HG03159 (cell line): ENCODE results near the gene PRR33.

Experiments used
- ATAC-seq: cut with Tn5 transposase; IDR thresholded peaks from one replicate; pipeline ENCODE4 v1.9.1; 2021; ENCODE audit warnings: mild to moderate bottlenecking, moderate library complexity; ENCODE audit not compliant: unreplicated experiment

Gene PRR33

DNA sequence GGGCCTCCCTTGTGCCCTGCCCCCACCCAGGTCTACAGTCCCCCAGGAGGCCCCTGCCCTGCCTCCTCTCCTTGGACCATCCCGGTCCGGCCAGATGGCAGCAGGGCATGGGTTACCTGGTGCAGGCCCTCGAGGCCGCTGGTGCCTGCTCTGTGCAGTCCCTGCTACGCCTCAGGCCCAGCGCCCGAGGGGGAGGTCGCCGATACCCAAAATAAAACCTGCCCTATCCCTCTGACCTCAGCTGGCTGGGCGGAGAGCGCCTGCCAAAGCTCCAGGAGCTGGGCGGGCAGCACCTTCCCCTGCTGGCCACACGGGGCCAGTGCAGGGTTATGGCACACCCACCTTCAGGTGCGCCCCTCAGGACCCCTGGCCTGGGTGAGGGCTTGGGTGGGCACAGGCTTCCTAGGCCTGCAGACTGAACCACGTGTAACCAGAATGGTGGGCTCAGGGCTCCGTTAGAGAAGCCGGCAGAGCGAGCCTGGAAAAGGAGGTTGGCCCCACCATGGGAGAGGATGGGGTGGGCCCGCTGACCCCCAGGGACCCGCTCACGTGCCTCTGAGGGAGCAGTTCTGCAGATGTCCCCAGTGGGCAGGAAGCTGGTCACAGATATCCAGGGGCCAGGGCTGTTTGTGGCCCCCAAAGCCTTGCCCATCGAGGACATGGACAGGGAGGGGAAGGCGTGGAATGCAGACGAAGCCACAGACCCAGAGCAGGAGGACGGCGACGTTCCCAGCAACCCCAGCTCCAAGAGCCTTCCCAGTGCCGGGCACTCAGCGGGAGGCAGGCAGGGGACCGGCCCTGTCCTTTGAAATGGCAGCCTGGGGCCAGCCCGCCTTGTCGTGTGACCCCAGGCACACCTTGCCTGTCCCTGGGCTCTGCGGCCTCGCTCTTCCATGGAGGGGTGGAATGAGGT lies 26.1 kb upstream of the PRR33 start:
- no peak for ATAC-seq

DNA sequence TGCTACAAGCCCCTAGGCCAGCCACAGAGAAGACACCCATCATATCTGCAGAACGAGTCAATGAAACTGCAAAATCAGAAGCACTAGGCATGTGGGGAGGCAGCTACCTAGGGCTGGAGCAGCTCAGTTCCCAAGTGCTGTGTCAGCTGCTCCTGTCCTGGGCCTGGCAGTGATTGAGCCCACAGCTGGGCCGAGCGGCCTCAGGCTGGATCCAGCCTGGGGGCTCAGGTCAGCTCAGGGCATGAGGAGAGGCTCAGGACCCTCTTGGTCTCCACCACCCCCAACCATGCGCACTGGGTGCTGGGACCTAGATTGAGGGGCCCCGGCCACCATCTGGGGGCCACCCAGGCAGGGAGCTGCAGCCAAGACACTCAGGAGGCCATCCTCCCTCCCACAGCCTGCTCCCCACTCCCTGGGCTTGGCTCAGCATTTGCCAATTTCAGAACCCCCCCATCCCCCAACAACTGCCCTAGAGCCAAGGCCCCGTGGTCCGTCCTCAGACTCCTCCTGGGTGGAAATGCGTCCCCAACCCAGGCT lies 25.4 kb upstream of the PRR33 start:
- no peak for ATAC-seq

DNA sequence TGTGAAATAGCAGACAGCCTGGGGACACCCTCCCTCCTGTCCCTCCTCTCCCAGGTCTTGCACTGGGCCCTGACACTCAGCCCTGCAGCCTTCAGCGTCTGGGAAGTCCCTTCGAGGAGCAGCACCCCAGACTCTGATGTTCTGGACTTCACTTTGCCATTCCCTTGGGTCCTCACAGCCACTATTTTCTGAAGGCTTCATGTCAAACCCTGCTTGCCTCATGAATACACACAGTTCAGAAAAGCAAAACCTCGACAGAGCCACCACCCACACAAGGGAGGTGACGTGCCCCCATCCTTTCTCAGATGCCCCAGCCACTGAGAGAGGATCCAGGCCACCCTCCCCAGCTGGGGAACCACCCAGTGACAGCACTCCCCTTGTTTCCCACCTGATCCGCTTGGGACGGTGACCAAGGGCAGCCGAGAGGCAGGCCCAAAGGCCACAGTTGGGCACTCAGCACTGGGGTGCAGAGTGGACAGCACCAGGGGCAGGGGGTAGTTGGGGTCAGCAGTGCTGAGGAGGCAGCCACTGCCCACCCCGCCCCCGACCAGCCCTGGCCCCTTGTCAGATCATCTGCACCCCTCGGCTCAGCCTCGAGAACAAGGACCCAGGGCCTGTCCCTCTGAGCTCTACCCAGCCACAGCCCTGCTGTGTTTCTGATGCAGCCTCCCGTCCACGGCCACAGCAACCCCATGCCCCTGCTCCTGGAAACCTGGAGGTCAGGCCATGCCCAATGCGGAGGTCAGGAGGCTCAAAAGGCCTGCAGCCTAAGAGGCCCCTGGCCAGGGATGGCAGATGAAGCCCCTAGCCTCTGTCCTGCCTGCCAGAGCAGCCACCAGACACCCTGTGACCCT lies 24.7 kb upstream of the PRR33 start:
- ATAC-seq, result no peak

DNA sequence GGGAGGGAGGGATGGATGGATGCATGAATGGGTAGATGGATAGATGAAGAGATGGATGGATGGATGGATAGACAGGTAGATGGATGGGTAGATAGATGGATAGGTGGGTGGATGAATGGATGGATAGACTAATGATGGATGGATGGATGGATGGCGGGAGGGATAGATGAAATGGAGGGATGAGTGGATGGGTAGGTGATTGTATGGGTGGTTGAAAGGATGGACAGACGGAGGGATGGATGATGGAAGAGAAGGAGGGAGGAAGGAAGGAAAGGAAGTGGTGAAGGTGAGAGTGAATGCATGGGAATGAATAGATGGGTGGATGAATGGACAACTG lies 24.1 kb upstream of the PRR33 start:
- ATAC-seq, result no peak

DNA sequence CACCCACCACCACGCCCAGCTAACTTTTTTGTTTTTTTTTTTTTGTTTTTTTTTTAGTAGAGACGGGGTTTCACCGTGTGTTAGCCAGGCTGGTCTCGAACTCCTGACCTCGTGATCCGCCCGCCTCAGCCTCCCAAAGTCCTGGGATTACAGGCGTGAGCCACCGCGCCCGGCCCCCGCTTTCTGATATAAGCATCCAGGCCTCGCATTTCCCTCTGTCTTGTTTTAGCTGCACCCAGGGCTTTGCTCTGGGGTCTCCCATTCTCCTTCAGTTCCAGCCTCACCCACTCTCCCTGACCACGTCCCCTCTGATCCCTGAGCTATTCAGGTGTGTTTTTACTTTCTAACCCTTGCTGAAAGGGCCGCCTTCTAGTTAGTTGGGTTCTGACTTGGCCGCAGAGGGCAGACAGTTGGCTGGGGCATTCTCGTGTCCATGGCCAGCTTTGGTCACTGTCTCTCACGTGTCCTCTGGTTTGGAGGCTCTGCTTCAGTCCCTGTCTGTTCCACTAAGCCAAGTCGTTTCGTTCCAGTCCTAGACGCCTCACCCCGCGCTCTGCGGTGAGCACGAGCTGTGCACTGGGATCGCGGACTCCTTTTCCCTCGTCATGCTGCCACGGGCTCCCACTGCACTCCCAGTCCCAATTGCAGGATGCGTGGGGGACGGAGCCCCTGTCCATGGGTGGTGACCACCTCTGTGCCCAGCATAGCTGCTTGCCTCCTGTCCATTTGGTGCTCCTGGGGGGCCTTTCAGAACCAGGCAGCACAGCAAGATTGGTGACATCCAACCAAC lies 21.8 kb upstream of the PRR33 start:
- ATAC-seq, result no peak

DNA sequence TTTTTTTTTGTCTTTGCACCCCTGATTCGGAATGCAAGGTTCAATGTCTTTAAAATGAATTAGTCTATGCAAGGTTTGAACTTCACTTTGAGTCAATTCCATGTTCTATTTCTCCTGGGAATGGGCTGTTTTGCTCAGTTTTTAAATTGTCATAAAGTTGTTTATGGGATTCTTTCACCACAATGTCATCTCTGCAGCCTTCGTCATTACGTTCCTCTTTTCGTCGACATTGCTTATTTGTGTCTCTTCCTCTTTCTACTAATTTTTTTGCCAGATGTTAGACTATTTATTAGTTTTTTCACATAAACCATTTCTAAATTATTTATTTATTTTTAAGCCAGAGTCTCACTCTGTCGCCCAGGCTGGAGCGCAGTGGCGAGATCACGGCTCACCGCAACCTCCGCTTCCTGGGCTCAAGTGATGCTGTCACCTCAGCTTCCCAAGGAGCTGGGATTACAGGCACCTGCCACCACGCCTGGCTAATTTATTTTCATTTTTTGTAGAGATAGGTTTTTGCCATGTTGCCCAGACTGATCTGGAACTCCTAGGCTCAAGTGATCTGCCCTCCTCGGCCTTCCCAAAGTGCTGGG lies 20.7 kb upstream of the PRR33 start:
- no peak for ATAC-seq

DNA sequence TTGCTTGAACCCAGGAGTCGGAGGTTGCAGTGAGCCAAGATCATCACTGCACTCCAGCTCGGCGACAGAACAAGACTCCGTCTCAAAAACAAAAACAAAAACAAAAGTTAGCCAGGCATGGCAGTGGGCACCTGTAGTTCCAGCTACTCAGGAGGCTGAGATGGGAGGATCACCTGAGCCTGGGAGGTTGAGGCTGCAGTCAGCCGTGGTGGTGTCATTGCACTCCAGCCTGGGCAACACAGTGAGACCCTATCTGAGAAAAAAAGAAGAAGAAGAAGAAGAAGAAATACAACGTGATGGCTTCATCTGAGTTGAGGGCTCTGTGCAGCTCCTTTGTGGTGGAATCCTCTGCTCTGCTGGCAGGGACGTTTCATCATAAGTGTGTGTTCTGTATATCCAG lies 17.8 kb upstream of the PRR33 start:
- no peak for ATAC-seq

DNA sequence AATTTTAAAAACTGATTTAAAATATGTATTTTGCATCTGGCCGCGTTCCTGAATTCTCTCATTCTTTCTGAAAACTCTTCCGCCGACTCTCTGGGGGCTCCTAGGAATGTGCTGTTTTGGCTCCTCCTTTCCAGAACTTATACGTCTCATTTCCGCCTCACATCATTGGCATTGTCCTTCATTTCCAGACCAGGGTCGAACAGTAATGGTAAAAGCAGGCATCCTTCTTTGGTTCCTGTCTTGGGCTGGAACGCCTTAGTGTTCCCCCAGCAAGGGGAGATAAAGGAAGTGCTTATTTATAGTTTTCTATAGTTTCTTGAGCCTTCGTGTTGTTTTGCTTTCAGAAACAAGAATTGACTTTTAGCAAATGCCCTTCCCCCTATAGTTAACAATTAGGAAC lies 16.9 kb upstream of the PRR33 start:
- ATAC-seq, result no peak

DNA sequence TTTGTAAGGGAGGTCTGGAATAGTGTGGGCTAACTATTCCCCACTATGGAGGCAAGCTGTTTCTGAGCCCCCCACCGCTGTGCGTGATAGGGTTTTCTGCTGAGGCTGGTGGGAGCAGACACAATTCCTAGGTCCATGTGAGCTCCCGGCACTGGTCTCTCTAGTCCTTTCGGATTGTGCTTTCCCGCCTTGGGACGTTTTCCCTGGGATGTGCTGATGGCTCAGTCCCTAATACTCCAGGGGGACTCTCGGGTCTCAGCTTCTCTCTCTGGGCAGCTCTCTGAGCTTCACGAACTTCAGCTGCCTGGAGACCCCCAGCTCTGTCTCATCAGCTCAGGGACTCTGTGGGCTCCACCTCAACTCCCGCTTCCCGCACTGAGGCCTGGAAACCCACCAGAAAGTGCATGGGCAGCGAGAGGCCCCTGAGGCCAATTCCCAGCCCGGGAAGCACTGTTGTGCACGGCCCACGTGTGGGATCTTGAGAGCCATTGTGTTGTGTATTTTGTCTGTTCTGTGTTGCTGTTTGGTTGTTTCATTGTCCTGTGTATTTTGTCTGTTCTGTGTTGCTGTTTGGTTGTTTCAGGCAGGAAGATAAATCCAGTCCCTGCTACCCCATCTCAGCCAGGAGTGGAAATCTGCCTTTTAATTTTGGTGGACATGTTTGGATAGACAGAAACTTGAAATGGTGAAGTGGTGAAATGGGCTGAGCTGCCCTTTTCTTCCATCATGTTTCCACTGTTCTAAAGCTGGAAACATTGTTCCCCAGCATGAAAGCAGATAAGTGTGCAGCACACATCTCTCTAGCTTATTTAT lies 15.1 kb upstream of the PRR33 start:
- no peak for ATAC-seq

DNA sequence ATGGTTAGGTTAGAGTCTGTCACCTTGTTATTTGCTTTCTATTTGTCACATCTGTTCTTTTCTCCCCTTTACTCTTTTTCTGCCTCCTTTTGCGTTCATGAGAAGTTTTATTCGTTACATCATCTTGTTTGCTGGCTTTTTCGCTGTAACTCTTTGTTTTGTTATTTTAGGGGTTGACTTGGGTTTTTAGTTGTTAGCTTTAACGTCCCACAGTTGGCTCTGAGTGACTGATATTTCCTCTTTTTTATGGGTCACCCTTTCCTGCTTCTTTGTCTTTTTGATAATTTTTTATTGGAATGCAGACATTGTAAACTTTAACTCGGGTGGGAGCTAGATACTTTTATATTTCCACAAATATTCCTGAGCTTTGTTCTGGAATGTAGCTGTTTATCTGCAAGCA lies 14.5 kb upstream of the PRR33 start:
- ATAC-seq, result no peak

DNA sequence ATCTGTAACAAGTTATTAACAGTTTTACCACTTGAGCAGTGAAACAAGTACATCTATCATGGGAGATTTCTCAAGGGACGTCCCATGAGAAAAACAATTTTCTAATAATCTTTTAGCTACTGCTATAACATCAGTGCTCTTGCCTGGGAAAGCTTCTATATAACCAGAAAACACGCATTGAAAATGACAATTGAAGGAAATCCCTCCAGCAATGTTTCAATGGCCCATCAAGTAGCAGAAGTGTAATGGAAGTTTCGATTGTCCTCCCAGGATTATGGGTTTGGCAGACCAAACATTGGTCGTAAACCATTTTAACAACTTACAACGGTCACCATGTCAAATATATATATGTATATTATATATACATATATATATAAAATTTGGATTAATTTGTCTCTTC lies 8.0 kb upstream of the PRR33 start:
- no peak for ATAC-seq

DNA sequence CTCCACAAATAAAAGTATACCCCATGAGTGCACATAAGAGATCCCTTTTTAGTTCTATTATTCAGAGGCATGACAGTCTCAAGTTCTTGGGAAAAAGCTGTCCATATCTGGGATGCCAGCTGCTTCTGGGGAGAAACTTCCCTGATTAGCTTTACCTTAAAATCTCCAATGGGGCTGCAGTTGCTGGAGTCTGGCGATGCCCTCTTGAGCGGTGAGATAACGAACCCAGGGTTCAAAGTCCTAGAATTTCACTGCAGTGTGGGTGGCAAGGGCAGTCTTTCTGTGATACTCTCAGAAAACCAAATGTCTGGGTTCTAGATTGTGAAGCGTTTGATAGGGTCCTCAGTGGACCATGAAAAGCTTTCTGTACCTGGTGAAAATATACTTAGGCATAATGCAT lies 7.4 kb upstream of the PRR33 start:
- no peak for ATAC-seq

DNA sequence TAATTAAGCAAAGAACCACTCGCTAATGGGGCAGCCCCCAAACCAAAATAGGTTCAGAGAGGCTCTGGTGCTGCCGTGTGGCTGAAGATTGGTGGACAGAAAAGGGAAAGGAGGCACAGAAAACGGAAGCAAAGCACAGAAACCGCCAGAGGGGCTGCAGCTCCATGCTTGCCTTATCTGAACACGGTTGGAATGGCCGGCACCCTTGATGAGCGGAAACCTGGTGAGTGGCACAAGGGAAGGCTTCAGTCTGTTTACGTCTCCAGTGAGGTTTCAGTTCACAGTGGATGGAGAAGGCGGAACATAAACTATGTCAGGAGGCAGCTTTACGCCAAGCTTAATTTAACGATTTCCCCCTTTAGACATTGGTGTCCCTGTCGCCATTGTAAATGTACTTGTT lies 5.2 kb upstream of the PRR33 start:
- ATAC-seq, result no peak

DNA sequence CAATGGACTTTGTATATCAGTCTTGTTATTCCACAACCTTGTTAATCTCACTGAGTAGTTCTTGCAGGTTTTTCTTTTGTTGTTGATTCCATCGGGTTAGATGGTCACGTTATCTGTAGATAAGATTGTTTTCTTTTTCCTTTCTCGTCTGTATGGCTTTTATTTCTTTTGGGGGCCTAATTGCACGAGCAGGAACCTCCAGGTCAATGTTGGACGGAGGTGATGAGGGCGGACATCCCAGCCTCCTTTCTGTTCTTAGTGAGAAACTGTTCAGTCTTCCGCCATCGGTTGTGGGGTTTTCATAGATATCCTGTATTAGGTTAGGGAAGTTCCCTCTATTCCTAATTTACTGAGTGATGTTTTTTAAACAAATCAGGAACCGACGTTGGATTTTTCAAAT lies 4.8 kb upstream of the PRR33 start:
- ATAC-seq, result no peak

DNA sequence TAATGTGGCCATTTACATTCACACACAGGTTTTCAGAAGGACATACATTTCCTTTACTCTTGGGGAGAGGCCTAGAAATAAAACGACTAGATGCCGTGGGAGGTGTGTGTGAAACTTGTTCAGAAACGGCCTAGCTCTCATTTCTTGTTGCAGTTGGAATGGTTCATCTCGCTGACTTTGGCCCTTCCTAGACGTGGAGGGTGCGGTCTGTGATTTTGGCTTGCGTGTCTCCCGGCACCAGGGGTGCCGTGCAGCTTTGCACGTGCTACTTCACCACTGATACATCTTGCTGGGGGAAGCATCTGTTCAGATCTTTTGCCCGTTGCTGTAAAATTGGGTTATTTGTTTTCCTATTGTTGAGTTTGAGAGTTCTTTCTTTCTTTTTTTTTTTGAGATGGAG lies 3.1 kb upstream of the PRR33 start:
- no peak for ATAC-seq

DNA sequence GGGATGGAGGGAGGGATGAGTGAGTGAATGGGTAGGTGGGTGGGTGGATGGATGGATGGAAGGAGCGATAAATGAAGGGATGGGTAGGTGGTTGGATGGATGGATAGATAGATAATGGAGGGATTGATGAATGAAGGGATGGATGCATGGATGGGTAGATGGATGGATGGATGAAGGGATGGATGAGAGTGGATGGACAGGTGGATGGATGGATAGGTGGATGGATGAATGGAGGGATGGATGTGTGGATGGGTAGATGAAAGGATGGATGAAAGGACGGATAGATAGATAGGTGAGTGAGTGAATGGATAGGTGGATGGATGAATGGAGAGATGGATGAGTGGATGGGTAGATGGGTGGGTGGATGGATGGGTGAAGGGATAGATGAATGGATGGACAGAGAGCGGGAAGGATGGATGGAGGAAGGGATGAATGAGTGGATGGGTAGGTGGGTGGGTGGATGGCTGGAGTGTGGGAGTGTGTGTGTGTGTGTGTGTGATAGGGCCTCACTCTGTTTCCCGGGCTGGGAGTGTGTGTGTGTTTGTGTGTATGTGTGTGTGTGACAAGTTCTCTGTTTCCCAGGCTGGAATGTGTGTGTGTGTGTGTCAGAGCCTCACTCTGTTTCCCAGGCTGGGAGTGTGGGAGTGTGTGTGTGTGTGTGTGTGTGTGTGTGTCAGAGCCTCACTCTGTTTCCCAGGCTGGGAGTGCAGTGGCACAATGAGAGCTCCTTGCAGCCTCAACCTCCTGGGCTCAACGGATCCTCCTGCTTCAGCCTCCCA lies 2.1 kb upstream of the PRR33 start:
- ATAC-seq, result no peak

DNA sequence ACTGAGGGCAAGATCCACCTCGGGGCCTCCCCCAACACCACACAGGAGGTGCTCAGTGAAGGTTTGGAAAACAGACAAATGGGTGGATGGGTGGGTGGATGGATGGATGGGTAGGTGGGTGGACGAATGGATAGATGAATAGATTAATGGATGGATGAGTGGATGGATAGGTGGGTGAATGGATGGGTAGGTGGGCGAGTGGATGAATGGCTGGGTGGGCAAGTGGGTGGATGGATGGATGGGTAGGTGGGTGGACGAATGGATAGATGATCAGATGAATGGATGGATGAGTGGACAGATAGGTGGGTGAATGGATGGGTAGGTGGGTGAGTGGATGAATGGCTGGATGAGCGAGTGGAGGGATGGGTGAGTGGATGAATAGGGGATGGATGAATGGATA lies 863 bp upstream of the PRR33 start:
- ATAC-seq, result no peak

DNA sequence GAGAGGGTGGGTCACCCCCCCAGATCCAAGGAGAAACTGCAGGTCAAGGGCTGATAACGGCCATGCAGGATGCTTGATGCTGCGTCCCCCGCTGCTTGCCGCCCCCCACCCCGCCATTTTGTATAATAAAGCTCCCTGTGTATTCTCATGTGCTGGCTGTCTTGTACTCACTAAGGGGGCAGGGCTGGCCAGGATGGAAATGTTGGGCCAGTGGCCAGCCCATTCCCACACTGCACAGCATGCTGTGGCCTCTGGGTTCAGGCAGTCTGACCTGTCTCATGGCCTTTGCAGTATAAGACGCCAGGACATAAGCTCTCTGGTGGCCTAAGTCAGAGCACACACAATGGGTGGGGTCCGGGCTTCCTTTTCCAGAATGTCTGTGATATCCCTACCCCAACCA lies 421 bp upstream of the PRR33 start:
- no peak for ATAC-seq
